DMS114 treated with DMSO at 0.1 percent for 48 hours (cell line): Measurements from ENCODE around the gene MBD4.
"Not testable (repeated sequence)": the region's sequence is repeated elsewhere in the genome, so short reads cannot be mapped to it uniquely, and the experiment has no call there.

Experiments
- DNase-seq: peaks from one replicate; lab custom pipeline; 2025; ENCODE audit not compliant: unreplicated experiment; lab: John Stamatoyannopoulos, UW

MBD4 gene

GRCh38 chr3:129432671-129433070 lies 7.1 kb downstream of the MBD4 start:
- no peak for DNase-seq

DNA sequence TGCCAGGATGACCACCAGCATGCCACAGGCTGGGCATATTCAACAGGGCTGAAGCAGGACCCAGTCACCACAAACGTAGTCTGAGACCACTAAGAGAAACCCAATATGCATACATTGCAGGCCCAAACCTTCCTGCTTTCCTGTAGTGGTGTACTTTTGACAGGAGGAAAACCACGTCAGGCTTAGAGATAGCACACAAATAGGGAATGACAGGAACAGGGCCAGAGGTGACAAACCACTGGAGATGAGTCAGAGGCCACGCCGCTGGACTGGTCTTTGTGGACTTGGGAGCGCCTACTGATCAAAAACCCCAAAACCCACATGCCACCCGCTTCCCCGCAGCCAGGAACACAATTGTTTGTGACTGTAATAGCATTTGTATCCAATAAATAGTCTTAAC lies 7.7 kb downstream of the MBD4 start:
- no peak for DNase-seq

DNA sequence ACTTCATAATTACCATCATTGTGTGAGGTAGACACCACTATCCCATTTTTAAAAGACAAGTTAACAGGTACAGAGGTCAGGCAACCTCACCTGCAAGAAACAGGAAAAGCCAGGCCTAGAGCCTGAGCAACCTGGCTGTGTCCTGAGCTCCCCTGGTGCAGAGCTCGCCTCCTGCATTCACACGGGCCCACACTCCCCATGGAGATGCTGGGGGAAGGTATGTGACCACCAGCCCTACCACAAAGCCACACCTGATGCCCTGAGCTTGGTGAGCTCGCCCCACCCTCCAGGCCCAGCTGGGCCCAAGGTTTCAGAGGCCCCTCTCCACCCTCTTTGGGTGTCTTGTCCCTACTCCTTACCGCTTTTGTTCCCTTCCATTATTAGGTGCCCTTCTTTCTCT lies 10.1 kb downstream of the MBD4 start:
- DNase-seq = no peak

DNA sequence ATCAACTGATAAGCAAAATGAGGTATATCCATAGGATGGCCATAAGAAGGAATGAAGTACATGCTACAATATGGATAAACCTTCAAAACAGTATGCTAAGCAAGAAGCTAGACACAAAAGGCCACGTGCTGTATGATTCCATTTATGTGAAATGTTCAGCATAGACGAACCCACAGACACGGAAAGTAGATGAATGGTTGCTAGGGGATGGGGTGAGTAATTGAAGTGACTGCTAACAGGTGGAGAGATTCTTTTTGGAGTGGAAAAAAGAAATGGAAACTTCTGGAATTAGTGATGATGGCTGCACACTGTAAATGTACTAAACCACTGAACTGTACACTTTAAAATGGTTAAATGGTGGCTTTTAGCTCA lies 10.7 kb downstream of the MBD4 start:
- DNase-seq = no peak

GRCh38 chr3:129428376-129429079 lies 11.2 kb downstream of the MBD4 start, which contains the start of gene EFCAB12:
TSS of gene EFCAB12 (minus strand) at chr3:129428636. CDS start at chr3:129428488, 148 bp downstream.
- DNase-seq = peak; percentile 87

DNA sequence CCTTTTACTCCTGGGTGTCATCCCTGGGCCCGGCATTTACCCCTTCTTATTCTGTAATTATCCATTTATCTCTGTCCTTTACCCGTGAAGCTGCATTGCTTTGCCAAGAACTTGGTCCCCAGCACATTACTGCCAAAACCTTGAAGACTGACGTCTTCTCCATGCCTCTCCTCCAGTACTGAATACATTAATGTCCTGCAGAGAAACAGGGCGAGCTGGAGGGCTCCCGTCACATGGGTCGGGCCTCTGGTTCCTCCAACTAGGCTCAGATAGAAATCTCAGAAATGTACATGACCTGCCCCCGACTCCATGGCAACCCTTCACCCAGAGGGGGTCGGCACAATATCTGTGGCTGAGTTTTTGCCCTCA lies 11.8 kb downstream of the MBD4 start:
- no peak for DNase-seq

- DNase-seq = no peak
Observed at GRCh38 chr3:129425619-129426018, 14.1 kb downstream of the MBD4 start.

GRCh38 chr3:129425213-129425612 lies 14.5 kb downstream of the MBD4 start:
- DNase-seq = no peak

- no peak for DNase-seq
Observed at GRCh38 chr3:129424185-129424841, 15.4 kb downstream of the MBD4 start.

- no peak for DNase-seq
Observed at GRCh38 chr3:129422897-129423296, 16.9 kb downstream of the MBD4 start.

DNA sequence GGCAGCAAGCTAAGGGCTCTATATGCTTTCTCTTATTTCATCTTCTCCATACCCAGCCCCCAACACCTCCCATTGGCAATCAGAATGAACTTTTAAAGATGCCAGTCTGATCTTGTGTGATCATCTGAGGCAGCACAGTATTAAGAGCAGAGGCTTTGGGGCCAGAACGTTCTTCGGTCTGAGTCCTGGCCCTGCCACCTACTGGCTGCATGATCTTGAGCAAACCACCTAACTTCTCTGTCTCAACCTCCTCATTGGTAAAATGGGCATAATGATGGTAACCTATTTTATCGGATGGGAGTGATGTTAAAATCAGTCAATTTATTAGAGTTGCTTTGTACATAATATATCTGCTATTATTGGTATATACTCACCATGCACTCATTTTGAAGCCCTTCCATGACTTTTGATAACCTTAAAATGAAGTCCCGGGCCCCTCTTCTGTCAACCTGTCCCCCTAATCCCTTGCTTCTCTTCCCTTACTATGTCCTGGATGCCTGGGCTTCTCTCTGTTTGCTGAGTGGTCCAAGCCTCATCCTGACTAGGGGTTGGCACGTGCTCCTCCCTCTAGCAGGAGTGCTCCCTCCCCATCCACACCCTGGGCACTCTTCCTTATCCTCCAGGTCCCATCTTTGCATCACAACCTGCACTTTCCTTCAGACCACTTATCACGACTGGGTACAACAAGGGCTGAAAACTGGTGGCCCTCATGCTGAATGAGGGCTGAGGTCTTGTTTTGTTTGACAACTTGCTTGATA lies 17.6 kb downstream of the MBD4 start:
- DNase-seq = no peak

GRCh38 chr3:129421236-129421883 lies 18.4 kb downstream of the MBD4 start:
- DNase-seq = no peak

DNA sequence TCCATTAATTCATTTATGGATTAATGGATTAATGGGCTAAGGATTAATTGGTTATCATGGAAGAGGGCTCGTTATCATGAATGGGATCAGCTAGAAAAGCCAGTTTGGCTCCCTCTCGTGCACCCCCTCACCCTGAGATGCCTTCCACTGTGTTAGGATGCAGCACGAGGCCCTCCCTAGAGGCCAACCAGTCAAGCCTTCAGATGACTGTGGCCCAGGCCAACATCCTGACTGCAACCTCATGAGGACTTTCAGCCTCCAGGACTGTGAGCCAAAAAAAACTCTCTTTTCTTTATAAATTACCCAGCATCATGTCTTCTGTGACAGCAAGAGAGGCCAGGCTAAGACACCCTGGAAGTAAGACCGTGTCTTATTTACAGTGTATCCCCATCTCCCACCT lies 20.3 kb downstream of the MBD4 start:
- no peak for DNase-seq

DNA sequence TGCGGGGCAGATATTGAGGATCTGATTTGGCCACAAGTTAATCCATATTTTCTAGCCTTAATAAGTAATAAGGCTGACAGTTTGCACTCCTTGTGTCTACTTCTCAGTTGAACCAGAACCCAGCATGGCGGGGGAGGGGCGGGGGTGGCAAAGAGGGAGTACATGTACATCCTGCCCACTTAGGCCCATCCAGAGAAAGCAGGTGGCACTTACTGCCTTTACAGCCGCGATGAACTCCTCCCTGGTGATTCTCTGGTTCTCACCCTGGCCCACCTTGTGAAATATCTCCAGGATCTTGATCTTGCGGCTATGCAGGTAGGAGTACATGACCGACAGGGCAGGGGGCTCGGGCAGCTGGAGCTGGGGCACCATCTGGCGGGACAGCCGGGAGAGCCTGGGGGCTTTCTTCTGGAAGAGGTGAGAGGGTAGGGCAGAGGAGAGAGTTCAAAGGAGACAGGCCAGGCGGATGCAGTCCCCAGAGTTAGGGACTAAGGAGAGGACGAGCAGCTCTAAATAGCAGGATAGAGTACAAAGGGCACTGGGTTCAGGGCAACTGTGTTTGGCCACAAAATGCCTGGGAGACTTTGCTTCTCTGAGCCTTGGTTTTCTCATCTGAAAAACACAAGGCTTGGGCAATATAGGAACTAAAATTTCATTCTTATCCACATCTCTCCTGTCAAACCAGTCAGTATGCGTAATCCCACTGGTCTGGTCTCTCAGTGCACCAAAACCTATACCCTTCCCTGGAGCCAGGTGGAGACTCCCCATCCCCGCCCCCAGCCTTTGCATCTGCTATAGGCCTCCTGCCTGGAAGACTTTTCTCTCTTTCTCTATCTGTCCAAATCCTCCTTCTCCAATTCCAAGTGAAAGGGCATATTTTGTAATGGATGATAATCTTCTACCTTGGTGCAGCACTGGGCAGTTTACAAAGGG lies 21.4 kb downstream of the MBD4 start:
- DNase-seq = no peak

DNA sequence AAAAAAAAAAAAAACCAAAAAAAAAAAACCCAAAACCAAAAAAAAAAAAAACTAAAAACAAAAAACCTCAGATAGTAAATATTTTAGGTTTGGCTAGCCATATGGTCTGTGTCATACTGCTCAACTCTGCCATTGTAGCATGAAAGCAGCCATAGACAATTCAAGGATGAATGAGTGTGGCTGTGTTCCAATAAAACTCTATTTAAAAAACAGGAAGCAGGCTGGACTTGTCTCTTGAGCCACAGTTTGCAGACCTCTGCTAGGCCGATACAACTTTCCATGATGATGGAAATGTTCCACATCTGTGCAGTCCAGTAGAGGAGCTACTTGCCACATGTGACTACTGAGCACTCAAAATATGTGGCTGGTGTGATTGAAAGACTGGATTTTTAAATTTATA lies 22.4 kb downstream of the MBD4 start:
- DNase-seq = no peak

- DNase-seq = no peak
Observed at GRCh38 chr3:129416415-129416814, 23.3 kb downstream of the MBD4 start.

GRCh38 chr3:129415830-129416229 lies 23.9 kb downstream of the MBD4 start:
- DNase-seq = no peak

- DNase-seq = no peak
Observed at GRCh38 chr3:129415378-129415777, 24.4 kb downstream of the MBD4 start.

DNA sequence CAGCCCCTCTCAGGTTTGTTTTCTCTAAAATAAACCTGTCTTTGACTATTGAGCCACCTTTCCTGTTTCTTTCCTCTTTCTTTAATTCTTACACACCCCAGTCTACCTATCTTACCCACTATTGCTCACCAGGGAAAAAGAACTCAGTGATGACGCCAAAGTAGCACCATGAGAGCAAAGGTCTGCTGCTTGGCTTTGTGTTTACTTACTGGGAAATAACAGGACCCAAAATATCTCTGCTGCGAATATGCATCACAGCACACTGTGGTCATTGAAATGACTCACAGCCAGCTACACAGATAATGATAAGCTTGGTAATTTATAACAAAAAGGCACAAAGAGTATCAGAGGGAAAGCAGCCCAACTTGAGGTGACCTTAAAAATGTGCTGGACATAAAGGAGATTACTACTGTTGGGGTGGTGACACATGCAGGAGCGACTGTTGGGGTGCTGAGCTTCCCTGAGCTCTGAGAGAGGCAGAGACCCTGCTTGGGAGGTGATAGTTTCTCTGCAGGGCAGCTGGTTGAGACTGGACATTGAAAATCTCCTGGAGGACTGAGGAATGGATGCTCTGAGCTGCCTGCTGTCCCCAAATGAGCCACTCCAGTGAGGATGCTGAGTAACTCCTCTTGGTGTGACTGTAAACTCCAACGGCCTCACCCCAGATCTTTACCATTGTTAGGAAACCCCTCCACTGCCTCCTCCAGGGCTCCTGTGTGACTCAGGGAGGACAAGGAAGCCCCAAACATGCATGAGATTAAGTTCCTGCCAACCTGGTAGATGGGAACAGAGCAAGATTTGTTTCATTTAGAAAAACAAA lies 25.9 kb downstream of the MBD4 start:
- DNase-seq = no peak

- DNase-seq = not testable (repeated sequence)
Observed at GRCh38 chr3:129413238-129413637, 26.5 kb downstream of the MBD4 start.
